SIG-M5 treated with dmso at 0.1 percent for 504 hours (cell line): ENCODE data around the gene PRMT5.
"Not testable (repeated sequence)": the region's sequence is repeated elsewhere in the genome, so short reads cannot be mapped to it uniquely, and the experiment has no call there.

Experiments
- DNase-seq: peaks from one replicate; lab custom pipeline; 2025; ENCODE audit not compliant: unreplicated experiment; lab: John Stamatoyannopoulos, UW

The PRMT5 gene

GRCh38 chr14:22929104-22929960 is at the start of gene PRMT5:
TSS of gene PRMT5 (minus strand) at chr14:22929376. CDS start at chr14:22929361, 15 bp downstream.
- peak; percentile 99 for DNase-seq

- no peak for DNase-seq
Measured at GRCh38 chr14:22978487-22978837, 49.3 kb upstream of the PRMT5 start.

DNA sequence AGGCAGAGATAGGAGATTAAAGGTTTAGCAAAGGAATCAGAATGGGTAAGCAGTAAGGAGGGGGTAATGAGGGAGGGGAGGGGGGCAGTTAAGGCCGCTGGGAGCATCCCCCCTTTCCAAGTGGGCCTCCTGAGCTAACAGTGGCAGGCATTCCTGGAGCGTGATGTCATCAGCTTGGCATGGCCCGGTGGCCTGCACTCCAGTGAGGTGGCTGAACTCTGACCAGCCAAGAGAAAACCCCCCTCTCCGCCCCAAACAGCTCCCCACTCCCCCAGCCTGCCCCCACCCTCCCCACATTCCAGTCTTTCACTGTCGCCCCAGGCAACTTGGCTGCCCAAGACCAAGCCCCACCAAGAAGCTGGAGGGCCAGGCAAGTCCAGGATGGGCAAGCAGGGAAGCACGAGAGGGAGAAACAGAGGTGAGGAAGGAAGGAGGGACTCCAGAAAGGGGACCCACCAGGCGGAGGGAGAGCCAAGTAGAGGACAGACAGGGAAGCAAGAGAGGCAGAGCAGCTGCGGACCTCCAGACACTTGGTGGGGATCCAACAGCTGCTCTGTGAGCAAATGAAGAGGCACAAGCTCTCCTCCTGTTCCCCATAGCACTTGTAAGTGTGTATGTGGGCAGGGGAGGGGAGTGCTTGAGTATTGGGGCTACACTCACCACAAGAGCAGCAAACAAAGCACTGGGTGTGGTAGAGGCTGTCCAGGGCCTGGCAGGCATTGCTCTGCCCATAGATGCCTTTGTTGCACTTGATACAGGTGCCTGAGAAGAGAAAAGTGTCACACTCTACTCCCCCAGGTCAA is 48.7 kb upstream of the PRMT5 start:
- no peak for DNase-seq

DNA sequence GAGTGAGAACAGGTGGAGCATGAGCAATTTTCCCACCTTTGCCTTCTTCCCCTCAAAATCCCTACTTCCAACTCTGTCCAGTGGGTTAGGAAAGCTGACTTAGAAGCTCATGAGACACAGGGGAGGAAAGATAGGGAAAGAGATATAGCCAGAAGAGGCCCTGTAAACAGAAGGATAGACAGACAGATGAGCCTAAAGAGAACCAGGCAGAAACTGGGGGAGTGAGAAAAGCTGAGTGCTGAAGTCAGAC is 48.2 kb upstream of the PRMT5 start:
- DNase-seq = no peak

DNA sequence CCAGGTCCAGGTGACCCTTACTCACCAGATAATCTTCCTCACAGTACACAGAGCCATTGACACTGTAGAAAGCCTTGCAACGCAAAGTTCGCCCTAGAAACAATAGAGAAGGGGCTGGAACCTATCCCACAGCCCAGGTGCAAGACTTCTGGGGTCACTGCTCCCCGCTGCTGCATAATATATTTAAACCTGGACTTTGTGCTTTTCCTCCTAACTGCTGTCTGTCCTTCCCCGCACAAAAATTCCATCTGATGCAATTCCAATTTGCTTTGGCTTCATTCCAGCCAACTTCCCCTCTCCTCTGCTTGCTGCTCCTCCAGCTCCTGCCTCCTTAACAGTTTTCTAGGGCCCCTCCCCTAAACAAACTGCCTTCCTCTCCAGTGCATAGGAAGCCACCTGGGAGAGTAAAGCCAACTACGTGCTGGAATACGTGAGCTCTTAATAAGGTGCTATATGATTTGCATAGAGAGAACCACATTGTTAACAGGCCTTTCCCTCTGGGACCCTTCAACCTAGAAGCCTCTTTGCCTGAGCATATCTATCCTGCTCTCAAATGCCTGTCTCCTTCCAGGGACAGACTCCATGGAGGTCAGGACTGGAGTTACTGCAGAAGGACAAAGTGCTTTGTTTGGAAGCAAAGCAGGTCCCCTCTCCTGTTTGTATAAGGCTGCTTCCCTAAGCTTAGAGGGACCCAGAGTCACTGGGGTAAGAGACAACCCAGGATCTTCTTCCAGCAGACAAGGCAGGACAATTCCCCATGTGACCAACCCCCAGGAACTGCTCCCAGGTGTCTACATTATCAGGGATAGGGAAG is 47.7 kb upstream of the PRMT5 start:
- no peak for DNase-seq

DNA sequence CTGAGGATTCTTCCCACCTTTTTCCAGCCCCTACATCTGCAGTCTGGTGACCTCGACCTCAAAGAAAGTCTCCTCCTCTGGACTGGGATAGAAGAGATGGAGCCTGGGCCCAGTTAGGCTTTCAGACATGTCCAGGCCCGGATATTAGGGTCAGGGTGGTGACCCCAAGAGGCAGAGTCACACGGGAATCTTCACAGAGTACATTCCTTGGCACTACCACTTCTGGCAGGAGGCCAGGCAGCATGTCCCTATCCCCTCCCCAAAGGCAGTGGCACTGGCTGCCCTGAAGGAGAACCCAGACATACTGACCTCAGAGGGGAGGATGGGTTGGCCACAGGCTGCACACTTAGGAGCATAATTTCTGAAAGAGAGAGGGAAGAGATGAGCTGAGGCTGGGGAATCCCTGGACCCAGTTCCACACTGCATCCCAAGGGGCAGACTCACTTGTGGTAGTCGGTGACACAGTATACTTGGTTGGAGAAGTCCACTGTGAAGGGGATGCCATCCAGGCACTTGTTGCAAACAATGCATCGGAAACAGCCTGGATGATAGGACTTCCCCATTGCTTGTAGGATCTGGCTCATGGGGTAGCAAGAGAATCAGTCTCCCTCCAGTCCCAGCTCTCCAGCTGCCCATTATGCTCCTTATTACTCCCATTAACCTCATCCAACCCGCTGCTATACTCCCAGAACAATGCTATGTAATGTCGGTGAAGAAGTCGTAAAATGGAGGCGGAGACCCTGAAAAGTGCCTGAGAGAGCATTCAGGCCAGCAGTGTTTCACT is 45.5 kb upstream of the PRMT5 start:
- DNase-seq = no peak

GRCh38 chr14:22973217-22974032 is 44.2 kb upstream of the PRMT5 start:
- peak; percentile 57 for DNase-seq

- DNase-seq = no peak
Measured at GRCh38 chr14:22972313-22972930, 43.2 kb upstream of the PRMT5 start.

DNA sequence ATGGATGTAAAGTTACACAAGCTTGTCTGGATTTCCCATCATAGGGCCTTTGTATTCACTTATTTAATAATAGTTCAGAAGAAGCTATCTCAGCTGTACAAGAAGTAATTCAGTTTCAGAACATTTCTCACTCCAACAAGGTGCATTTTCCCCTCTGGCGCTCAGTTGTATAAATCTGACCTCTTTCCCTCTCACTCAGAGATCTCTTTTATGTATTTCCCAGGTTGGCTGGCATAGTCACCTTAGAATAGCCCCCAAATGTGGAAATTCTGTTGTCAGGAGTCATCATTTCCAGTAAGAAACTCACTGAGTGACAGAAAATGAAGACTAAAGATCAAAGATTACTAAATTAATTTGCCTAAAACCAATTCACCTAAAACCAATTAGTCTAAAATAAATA is 42.0 kb upstream of the PRMT5 start:
- DNase-seq = no peak

- no peak for DNase-seq
Measured at GRCh38 chr14:22966783-22967269, 37.6 kb upstream of the PRMT5 start.

GRCh38 chr14:22965916-22966782 is 37.0 kb upstream of the PRMT5 start:
- DNase-seq = not testable (repeated sequence)

DNA sequence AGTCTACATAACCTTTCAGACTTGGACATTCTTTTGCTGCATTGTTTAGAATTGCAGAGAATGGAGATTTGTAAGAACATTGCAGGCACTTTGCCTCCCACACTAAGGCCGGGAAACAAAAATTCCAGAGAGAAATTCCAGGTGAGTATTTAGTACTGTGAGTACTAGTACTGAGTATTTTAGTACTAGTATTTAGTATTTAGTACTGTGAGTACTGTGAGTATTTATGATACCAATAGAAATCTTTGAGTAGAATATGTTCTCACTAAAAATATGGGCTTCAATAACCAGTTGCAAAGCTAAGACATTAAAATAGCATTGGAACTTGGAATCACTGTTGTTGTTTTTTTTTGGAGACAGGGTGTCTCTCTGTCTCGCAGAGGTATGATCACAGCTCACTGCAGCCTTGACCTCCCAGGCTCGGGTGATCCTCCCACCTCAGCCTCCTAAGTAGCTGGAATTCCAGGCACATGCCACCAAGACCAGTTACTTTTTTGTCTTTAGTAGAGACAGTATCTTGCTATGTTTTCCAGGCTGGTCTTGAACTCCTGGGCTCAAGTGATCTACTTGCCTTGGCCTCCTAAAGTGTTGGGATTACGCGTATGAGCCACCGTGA is 33.0 kb upstream of the PRMT5 start:
- DNase-seq = no peak

DNA sequence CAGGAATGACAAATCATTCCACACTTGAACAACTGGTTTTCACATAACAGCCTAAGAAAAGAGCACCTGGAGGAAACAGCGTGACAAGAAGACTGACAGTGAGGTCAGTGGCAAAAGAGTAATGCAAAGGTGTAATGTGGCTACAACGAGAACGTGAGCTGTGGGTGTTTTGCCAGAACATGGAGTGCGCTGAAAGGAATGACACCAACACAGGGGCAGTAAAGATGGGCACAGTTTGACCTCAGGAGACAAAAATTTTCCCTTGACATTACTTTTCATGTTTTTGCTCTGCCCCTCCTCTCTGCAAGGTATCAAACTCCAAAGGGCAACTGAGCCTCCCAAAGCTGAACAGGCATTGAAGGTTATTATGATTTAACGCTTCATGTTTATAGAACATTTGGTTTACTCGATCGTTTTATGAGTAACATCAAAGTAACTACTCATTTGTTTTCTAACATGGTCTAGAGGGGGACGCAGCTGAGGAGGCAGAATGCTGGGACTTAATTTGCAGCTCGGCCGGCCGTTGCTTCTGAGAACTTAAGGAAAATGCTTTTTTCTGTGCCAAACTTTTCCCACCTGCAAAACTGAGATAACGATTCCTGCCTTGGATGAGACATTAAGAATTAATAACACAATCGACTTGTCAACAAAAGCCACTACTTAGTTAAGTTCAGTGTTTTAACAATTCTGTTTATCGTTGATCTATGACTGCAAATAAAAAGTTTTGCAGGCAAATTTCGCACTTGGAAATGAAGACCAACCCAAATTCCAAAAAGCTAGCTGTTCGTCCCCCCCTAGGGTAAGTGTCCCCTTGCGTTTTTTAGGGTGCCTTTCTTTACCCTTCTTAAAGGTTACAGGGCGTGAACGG is 26.8 kb upstream of the PRMT5 start:
- DNase-seq = no peak

- no peak for DNase-seq
Measured at GRCh38 chr14:22952418-22952817, 23.2 kb upstream of the PRMT5 start.

DNA sequence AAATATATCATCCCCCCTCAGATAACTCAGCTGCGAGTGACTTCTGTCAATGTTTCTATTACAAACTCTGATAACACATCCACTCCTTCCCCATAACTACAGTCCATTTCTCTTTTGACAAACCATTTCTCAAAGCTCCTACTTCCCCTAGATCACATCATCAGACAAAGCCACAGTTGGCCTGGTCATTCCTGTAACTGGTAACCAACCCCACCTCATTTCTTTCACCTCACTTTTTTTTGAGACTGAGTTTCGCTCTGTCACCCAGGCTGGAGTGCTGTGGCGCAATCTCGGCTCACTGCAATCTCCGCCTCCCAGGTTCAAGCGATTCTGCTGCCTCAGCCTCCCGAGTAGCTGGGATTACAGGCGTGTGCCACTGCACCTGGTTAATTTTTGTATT is 22.6 kb upstream of the PRMT5 start:
- peak; percentile 38 for DNase-seq

GRCh38 chr14:22945642-22946041 is 16.5 kb upstream of the PRMT5 start:
- DNase-seq = no peak

DNA sequence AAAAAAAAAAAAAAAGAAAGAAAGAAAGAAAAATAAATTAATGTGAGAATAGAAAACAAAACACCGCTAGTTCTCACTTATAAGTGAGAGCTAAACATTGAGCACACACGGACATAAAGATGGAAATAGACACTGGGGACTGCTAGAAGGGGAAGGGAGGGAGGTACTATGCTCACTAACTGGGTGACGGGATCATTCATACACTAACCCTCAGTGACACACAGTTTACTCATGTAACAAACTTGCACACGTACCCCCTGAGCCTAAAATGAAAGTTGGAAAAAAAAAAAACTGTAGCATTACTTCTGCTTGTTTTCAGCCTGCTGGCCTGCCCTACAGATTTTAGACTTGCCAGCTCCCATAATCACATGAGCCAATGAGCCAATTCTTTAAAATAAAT is 10.5 kb upstream of the PRMT5 start:
- DNase-seq = no peak
